Neural cell (in vitro differentiated cells): ENCODE results near the gene WDSUB1. TPM values are rescaled to one million over a fixed set of nuclear protein-coding genes. Genes with fewer than 3 reads are reported as not detected.

Source experiments
- H2AFZ ChIP-seq: fragments of 200-600, 300-800 bp; sonication (generic), shearing (Covaris generic); 2 replicates; pipeline ENCODE4 v1.6.0; 2014; ENCODE audit warnings: low read depth, mild to moderate bottlenecking, antibody characterized with exemption, low read length, moderate library complexity
- H3F3A ChIP-seq: fragments of 200-600 bp; shearing (Covaris generic); 2 replicates; pipeline ENCODE4 v1.6.1; 2016; ENCODE audit warnings: mild to moderate bottlenecking, moderate library complexity, mixed read lengths, antibody characterized with exemption, low read length; ENCODE audit not compliant: insufficient read depth, poor library complexity, severe bottlenecking
- H3K27ac ChIP-seq: fragments of 200-600, 300-800 bp; sonication (generic), shearing (Covaris generic); 2 replicates; pipeline ENCODE4 v1.5.1; 2014; ENCODE audit warnings: mild to moderate bottlenecking, low read length, moderate library complexity
- H3K27me3 ChIP-seq: fragments of 300-800, 200-600 bp; sonication (generic), shearing (Covaris generic); 2 replicates; pipeline ENCODE4 v1.6.0; 2014; ENCODE audit warnings: mild to moderate bottlenecking, low read depth, low read length, moderate library complexity; ENCODE audit not compliant: insufficient read depth
- H3K36me3 ChIP-seq: fragments of 300-800, 200-600 bp; sonication (generic), shearing (Covaris generic); 2 replicates; pipeline ENCODE4 v1.5.1; 2014; ENCODE audit warnings: mild to moderate bottlenecking, antibody characterized with exemption, low read length, moderate library complexity; ENCODE audit not compliant: insufficient read depth
- H3K4me2 ChIP-seq: fragments of 300-800, 200-600 bp; sonication (generic), shearing (Covaris generic); 2 replicates; pipeline ENCODE4 v1.6.0; 2014; ENCODE audit warnings: mild to moderate bottlenecking, low read length
- H3K4me3 ChIP-seq: fragments of 300-800, 200-600 bp; sonication (generic), shearing (Covaris generic); 2 replicates; pipeline ENCODE4 v1.5.1; 2014; ENCODE audit warnings: mild to moderate bottlenecking, low read length, moderate library complexity
- H3K79me2 ChIP-seq: fragments of 200-600 bp; shearing (Covaris generic); replicated peaks from 2 replicates; pipeline ENCODE4 v1.6.0; 2014; ENCODE audit warnings: mild to moderate bottlenecking, low read length, moderate library complexity; ENCODE audit not compliant: insufficient read depth
- H3K9ac ChIP-seq: fragments of 300-800, 200-600 bp; sonication (generic), shearing (Covaris generic); 2 replicates; pipeline ENCODE4 v1.6.1; 2016; ENCODE audit warnings: mild to moderate bottlenecking, low read length, mixed read lengths
- H3K9me2 ChIP-seq: fragments of 200-600 bp; shearing (Covaris generic); 2 replicates; pipeline ENCODE4 v1.6.1; 2016; ENCODE audit warnings: mild to moderate bottlenecking, low read length, mixed read lengths; ENCODE audit not compliant: insufficient read depth
- H3K9me3 ChIP-seq: fragments of 200-600, 300-800 bp; sonication (generic), shearing (Covaris generic); 2 replicates; pipeline ENCODE4 v1.6.1; 2016; ENCODE audit warnings: mild to moderate bottlenecking, mixed run types, low read length, moderate library complexity, mixed read lengths
- H4K20me1 ChIP-seq: fragments of 200-600 bp; shearing (Covaris generic); 2 replicates; pipeline ENCODE4 v1.6.1; 2016; ENCODE audit warnings: mild to moderate bottlenecking, mixed run types; ENCODE audit not compliant: insufficient read depth
- EP300 ChIP-seq: fragments of 450-650 bp; conservative IDR thresholded peaks from 2 replicates; pipeline ENCODE4 v1.6.1; 2014; ENCODE audit warnings: antibody characterized with exemption, mild to moderate bottlenecking, moderate library complexity; ENCODE audit not compliant: poor library complexity, severe bottlenecking
- EZH2 ChIP-seq: fragments of 200-600, 300-800 bp; shearing (Covaris generic), sonication (generic); IDR thresholded peaks from 2 replicates; pipeline ENCODE4 v1.6.1; 2014; ENCODE audit warnings: antibody characterized with exemption, low read length, borderline replicate concordance, mild to moderate bottlenecking; ENCODE audit not compliant: insufficient read depth, poor library complexity, severe bottlenecking
- MXI1 ChIP-seq: fragments of 450-650 bp; conservative IDR thresholded peaks from 2 replicates; pipeline ENCODE4 v1.6.1; 2014; ENCODE audit warnings: antibody characterized with exemption, mild to moderate bottlenecking; ENCODE audit not compliant: poor library complexity, severe bottlenecking
- POLR2AphosphoS5 ChIP-seq: IDR thresholded peaks from 2 replicates; pipeline ENCODE4 v1.6.1; 2012
- RAD21 ChIP-seq: fragments of 450-650 bp; conservative IDR thresholded peaks from 2 replicates; pipeline ENCODE4 v1.6.1; 2014; ENCODE audit warnings: antibody characterized with exemption, mild to moderate bottlenecking, moderate library complexity
- REST ChIP-seq: IDR thresholded peaks from 2 replicates; pipeline ENCODE4 v1.6.1; 2012; ENCODE audit warnings: borderline replicate concordance
- SMC3 ChIP-seq: fragments of 450-650 bp; conservative IDR thresholded peaks from 2 replicates; pipeline ENCODE4 v1.6.1; 2014; ENCODE audit warnings: antibody characterized with exemption, mild to moderate bottlenecking, moderate library complexity; ENCODE audit not compliant: poor library complexity
- TAF1 ChIP-seq: IDR thresholded peaks from 2 replicates; pipeline ENCODE4 v1.6.1; 2012; ENCODE audit warnings: low read depth
- polyA plus RNA-seq: library from polyadenylated mRNA; depleted of rRNA; stranded (reverse); fragments of >200 nt; gene quantifications from 2 replicates; pipeline ENCODE4 v1.2.3, GENCODE V29; 2014
- TF ChIP-seq, protein P1 (sequence below): fragments of 450-650 bp; IDR thresholded peaks from 2 replicates; pipeline ENCODE4 v1.5.1; 2014; ENCODE audit warnings: antibody characterized with exemption, mild to moderate bottlenecking, moderate library complexity; ENCODE audit not compliant: poor library complexity, severe bottlenecking

The WDSUB1 gene
- polyA plus RNA-seq, 1 donor from 2014 or later = 11.1 TPM

GRCh38 chr2:159272156-159272555 is 14.3 kb downstream of the WDSUB1 start:
- no peaks in the 10 kb centered on the region for H4K20me1 ChIP-seq
- no peaks in the 10 kb centered on the region for H3K9me2 ChIP-seq
- H3F3A ChIP-seq = no peaks in the 10 kb centered on the region
- H3K27ac ChIP-seq = no peak overlapping the region
- no peaks in the 10 kb centered on the region for H3K9me3 ChIP-seq
- no peak overlapping the region for H3K4me3 ChIP-seq
- H3K79me2 ChIP-seq = no peaks in the 10 kb centered on the region
- no peaks in the 10 kb centered on the region for H3K36me3 ChIP-seq
- H2AFZ ChIP-seq = no peak overlapping the region
- TF ChIP-seq, protein P1, sequence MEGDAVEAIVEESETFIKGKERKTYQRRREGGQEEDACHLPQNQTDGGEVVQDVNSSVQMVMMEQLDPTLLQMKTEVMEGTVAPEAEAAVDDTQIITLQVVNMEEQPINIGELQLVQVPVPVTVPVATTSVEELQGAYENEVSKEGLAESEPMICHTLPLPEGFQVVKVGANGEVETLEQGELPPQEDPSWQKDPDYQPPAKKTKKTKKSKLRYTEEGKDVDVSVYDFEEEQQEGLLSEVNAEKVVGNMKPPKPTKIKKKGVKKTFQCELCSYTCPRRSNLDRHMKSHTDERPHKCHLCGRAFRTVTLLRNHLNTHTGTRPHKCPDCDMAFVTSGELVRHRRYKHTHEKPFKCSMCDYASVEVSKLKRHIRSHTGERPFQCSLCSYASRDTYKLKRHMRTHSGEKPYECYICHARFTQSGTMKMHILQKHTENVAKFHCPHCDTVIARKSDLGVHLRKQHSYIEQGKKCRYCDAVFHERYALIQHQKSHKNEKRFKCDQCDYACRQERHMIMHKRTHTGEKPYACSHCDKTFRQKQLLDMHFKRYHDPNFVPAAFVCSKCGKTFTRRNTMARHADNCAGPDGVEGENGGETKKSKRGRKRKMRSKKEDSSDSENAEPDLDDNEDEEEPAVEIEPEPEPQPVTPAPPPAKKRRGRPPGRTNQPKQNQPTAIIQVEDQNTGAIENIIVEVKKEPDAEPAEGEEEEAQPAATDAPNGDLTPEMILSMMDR = no peak
- TF ChIP-seq RAD21 (no peak), REST (no peak), EP300 (no peak), POLR2AphosphoS5 (no peak), EZH2 (no peak), SMC3 (no peak), TAF1 (no peak), MXI1 (no peak)
- H3K9ac ChIP-seq = no peak overlapping the region
- H3K27me3 ChIP-seq = no peaks in the 10 kb centered on the region
- no peak overlapping the region for H3K4me2 ChIP-seq

GRCh38 chr2:159270744-159271379 is 15.6 kb downstream of the WDSUB1 start:
- Histone ChIP-seq H3K27me3 (no peaks in the 10 kb centered on the region), H3K9me2 (no peaks in the 10 kb centered on the region), H2AFZ (no peak overlapping the region), H3K27ac (no peak overlapping the region), H3K79me2 (no peaks in the 10 kb centered on the region), H3K4me2 (no peak overlapping the region), H3K9ac (no peak overlapping the region), H4K20me1 (no peaks in the 10 kb centered on the region), H3K9me3 (no peaks in the 10 kb centered on the region), H3K36me3 (no peaks in the 10 kb centered on the region), H3F3A (no peaks in the 10 kb centered on the region), H3K4me3 (no peak overlapping the region)
- no peak for TF ChIP-seq EZH2
- TF ChIP-seq REST = no peak
- TF ChIP-seq SMC3 = no peak
- no peak for TF ChIP-seq POLR2AphosphoS5
- TF ChIP-seq MXI1 = no peak
- TF ChIP-seq TAF1 = no peak
- TF ChIP-seq EP300 = no peak
